Endothelial cell of umbilical vein (primary cell): Measurements from ENCODE around the gene FMNL2. TPM values are rescaled to one million over a fixed set of nuclear protein-coding genes. Genes with fewer than 3 reads are reported as not detected.

Experiments used
- BruUV-seq: library from RNA; stranded (reverse); fragments of 400-500 nt; replicated peaks from 2 replicates; lab custom pipeline; 2021; lab: Mats Ljungman, UMichigan
- CTCF ChIA-PET: fragments of 300-600, 350-600 bp; sonication (Branson Sonifier 250); formaldehyde crosslinking; loops from one replicate; lab custom pipeline; 2021; ENCODE audit warnings: antibody characterized with exemption, inconsistent platforms; lab: Charles Lee
- POLR2A ChIA-PET: fragments of 300-600, 350-600 bp; sonication (Branson Sonifier 250); formaldehyde crosslinking; loops from one replicate; lab custom pipeline; 2021; ENCODE audit warnings: antibody characterized with exemption, inconsistent platforms; lab: Charles Lee
- DNase-seq: peaks from one replicate; pipeline ENCODE4 v3.0.0-alpha.2; 2011; ENCODE audit warnings: low read depth, low spot score
- FAIRE-seq: peaks from 2 replicates; lab custom pipeline; 2011; peaks lifted over from hg19 to GRCh38; lab: Jason Lieb, UNC
- H2AFZ ChIP-seq: 2 replicates; pipeline ENCODE4 v1.6.0; 2012; ENCODE audit warnings: low read depth, low read length, control low read depth, inconsistent platforms
- H3K27ac ChIP-seq: 2 replicates; pipeline ENCODE4 v1.5.1; 2011; ENCODE audit warnings: low read depth, mild to moderate bottlenecking, control low read depth, low read length, moderate library complexity; ENCODE audit not compliant: insufficient read depth
- H3K27me3 ChIP-seq, 2 experiments: 2 replicates each; pipeline versions ENCODE4 v1.6.0 to v1.6.1; 2011; ENCODE audit warnings: low read length in 2 of 2, mixed read lengths in 1 of 2; ENCODE audit not compliant: control insufficient read depth in 2 of 2, insufficient read depth in 2 of 2
- H3K36me3 ChIP-seq, 2 experiments: 2 replicates in 1 of 2; 3 replicates in 1 of 2; pipeline ENCODE4 v1.5.1; 2011; ENCODE audit warnings: low read length in 2 of 2, mild to moderate bottlenecking in 1 of 2, moderate library complexity in 1 of 2; ENCODE audit not compliant: control insufficient read depth in 2 of 2, insufficient read depth in 2 of 2; ENCODE audit errors: extremely low read depth in 1 of 2
- H3K4me1 ChIP-seq: 3 replicates; pipeline ENCODE4 v1.5.1; 2011; ENCODE audit warnings: mild to moderate bottlenecking, low read length; ENCODE audit not compliant: control insufficient read depth, insufficient read depth; ENCODE audit errors: extremely low read depth
- H3K4me2 ChIP-seq: 2 replicates; pipeline ENCODE4 v1.6.1; 2011; ENCODE audit warnings: low read length, control low read depth, mixed read lengths; ENCODE audit not compliant: insufficient read depth
- H3K4me3 ChIP-seq, 3 experiments: fragments of 200-600 bp in 1 of 3; sonication (generic), shearing (Covaris generic) in 1 of 3; replicated peaks in 1 of 3; 2 replicates each; pipeline ENCODE4 v1.5.1; 2011 to 2016; ENCODE audit warnings: control low read depth in 3 of 3, low read length in 3 of 3, mild to moderate bottlenecking in 2 of 3, inconsistent platforms in 1 of 3, low read depth in 1 of 3, moderate library complexity in 1 of 3; ENCODE audit not compliant: insufficient read depth in 1 of 3
- H3K79me2 ChIP-seq: 2 replicates; pipeline ENCODE4 v1.6.0; 2012; ENCODE audit warnings: low read length, inconsistent platforms; ENCODE audit not compliant: control insufficient read depth, insufficient read depth
- H3K9ac ChIP-seq: replicated peaks from 2 replicates; pipeline ENCODE3; 2011; ENCODE audit warnings: low read length, control low read depth; ENCODE audit not compliant: insufficient read depth; ENCODE audit errors: extremely low read depth
- H3K9me1 ChIP-seq: replicated peaks from 3 replicates; pipeline ENCODE4 v1.6.0; 2011; ENCODE audit warnings: mild to moderate bottlenecking, low read length; ENCODE audit not compliant: control insufficient read depth, insufficient read depth; ENCODE audit errors: extremely low read depth
- H3K9me3 ChIP-seq: replicated peaks from 2 replicates; pipeline ENCODE4 v1.5.1; 2012; ENCODE audit warnings: low read length, inconsistent platforms; ENCODE audit not compliant: control insufficient read depth, insufficient read depth
- H4K20me1 ChIP-seq: replicated peaks from 2 replicates; pipeline ENCODE3; 2011; ENCODE audit warnings: mild to moderate bottlenecking, low read length; ENCODE audit not compliant: control insufficient read depth, insufficient read depth; ENCODE audit errors: extremely low read depth
- EZH2 ChIP-seq: IDR thresholded peaks from 2 replicates; pipeline ENCODE4 v1.6.1; 2012; ENCODE audit warnings: borderline replicate concordance, low read depth, mild to moderate bottlenecking, moderate library complexity, low read length, inconsistent platforms; ENCODE audit not compliant: severe bottlenecking
- JUN ChIP-seq: IDR thresholded peaks from 2 replicates; pipeline ENCODE4 v1.6.1; 2011; ENCODE audit warnings: borderline replicate concordance, low read depth; ENCODE audit not compliant: insufficient read length, insufficient read depth
- dilution Hi-C: fragments of 300-500 bp; cut with MboI; formaldehyde crosslinking; loops from one replicate; pipeline ENCODE4 v1.15.0; 2019; ENCODE audit warnings: low sequenced_read_pairs; ENCODE audit not compliant: extremely low pct_ligation_motif_present
- intact Hi-C: fragments of 100-400 bp; cut with micrococcal nuclease; formaldehyde crosslinking; loops from one replicate; pipeline ENCODE4 v1.10.0; 2022
- polyA plus RNA-seq, 4 experiments: library from polyadenylated mRNA; depleted of rRNA in 3 of 4; stranded (reverse) in 3 of 4; unstranded in 1 of 4; fragments of >200 nt; gene quantifications; 2 replicates each; pipeline versions ENCODE4 v1.2.1 to v1.2.3, GENCODE V29; 2011 to 2012; ENCODE audit warnings: missing spikeins in 1 of 4
- total RNA-seq: library from RNA; stranded (reverse); gene quantifications from 2 replicates; pipeline ENCODE4 v1.2.3, GENCODE V29; 2021
- TF ChIP-seq, protein P1 (sequence below): IDR thresholded peaks from 2 replicates; pipeline ENCODE4 v1.6.1; 2011; ENCODE audit not compliant: insufficient read depth, insufficient read length

The FMNL2 gene
- total and polyA plus RNA-seq, 2 donors (not counting 3 experiments of a cell fraction or from before 2014, with no cell fraction given), result 8.3 to 28.0 TPM

DNA sequence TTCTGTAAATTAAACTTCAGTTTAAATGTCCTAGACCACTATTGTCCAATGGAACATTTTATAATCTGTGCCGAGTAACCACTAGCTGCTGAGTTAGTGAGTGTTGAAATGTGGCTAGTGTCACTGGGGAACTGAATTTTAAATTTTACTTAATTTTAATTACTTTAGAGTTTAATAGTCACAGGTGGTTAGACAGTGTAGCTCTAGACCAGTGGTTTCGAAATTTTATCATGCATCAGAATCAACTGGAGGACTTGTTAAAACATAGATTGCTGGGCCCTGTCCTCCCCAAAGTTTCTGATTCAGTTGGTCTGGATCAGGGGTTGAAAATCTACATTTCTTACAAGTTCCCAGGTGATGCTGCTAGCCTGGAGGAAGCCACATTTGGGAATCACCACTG, 110.4 kb downstream of the FMNL2 start:
- BruUV-seq, result no TSS peak
- Histone ChIP-seq H3K36me3 (no peaks in the 10 kb centered on the region), H3K4me3 (no peak overlapping the region), H3K9ac (no peak overlapping the region), H2AFZ (no peak overlapping the region), H3K4me1 (peaks cover 22% of the 10 kb centered on the region), H3K27ac (no peak overlapping the region), H3K9me1 (no peaks in the 10 kb centered on the region), H4K20me1 (peaks cover 2% of the 10 kb centered on the region), H3K9me3 (no peaks in the 10 kb centered on the region), H3K79me2 (peaks cover 12% of the 10 kb centered on the region), H3K4me2 (no peak overlapping the region), H3K27me3 (no peaks in the 10 kb centered on the region)
- dilution Hi-C loops, result no loop called here
- CTCF ChIA-PET, result interaction anchor here (0.6 to 1.3 kb wide), 8 partner anchors 11 to 262 kb away, joined by 3 to 5 read pairs (median 4); no protein-coding TSS in a partner anchor
- no peak for FAIRE-seq
- no peak for TF ChIP-seq JUN
- intact Hi-C loops, result no loop called here
- POLR2A ChIA-PET, result interaction anchor here (0.6 kb wide), 1 partner anchor 140 kb away, joined by 5 read pairs; no protein-coding TSS in a partner anchor
- no peak for DNase-seq

DNA sequence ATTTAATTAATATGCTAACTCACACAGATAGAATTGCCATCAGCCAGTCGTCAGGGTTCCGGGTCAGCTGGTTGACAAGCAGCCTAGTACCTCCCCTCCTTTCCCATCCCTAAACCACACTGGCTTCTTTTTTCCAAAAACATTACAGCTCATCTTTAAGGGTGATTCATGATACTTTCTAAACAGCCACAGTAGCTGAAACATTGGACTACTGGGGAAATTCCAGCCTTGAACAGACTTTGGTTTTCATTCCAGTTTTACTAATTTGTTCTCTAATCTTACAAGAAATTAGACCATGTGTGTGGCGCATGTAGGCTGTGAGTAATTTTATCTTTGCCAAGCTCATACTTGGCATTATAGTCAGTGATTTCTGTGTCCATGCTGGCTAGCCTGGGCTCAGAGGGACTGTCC, 110.8 kb downstream of the FMNL2 start:
- Histone ChIP-seq H3K27me3 (no peaks in the 10 kb centered on the region), H3K4me3 (no peak overlapping the region), H3K79me2 (peaks cover 12% of the 10 kb centered on the region), H3K4me1 (peaks cover 22% of the 10 kb centered on the region), H3K9me3 (no peaks in the 10 kb centered on the region), H3K36me3 (no peaks in the 10 kb centered on the region), H3K4me2 (no peak overlapping the region), H3K9me1 (no peaks in the 10 kb centered on the region), H4K20me1 (peaks cover 2% of the 10 kb centered on the region), H3K27ac (no peak overlapping the region), H3K9ac (no peak overlapping the region), H2AFZ (no peak overlapping the region)
- CTCF ChIA-PET, result interaction anchor here (0.6 to 1.3 kb wide), 8 partner anchors 10 to 262 kb away, joined by 3 to 5 read pairs (median 4); no protein-coding TSS in a partner anchor
- dilution Hi-C loops (no loop called here), intact Hi-C loops (no loop called here)
- DNase-seq, result peak; percentile 56
- no TSS peak for BruUV-seq
- POLR2A ChIA-PET, result no interaction called here
- no peak for FAIRE-seq
- TF ChIP-seq, protein P1, sequence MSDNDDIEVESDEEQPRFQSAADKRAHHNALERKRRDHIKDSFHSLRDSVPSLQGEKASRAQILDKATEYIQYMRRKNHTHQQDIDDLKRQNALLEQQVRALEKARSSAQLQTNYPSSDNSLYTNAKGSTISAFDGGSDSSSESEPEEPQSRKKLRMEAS, result no peak
- TF ChIP-seq EZH2, result no peak
